ENCODE results near the gene PCDH9. TPM values are rescaled to one million over a fixed set of nuclear protein-coding genes. Genes with fewer than 3 reads are reported as not detected.
A peak's percentile ranks its signal among the peaks of the same experiment; 100 is the strongest.

The PCDH9 gene
- total RNA-seq, 1 experiment from 2014 or later, result 5.8 TPM

DNA sequence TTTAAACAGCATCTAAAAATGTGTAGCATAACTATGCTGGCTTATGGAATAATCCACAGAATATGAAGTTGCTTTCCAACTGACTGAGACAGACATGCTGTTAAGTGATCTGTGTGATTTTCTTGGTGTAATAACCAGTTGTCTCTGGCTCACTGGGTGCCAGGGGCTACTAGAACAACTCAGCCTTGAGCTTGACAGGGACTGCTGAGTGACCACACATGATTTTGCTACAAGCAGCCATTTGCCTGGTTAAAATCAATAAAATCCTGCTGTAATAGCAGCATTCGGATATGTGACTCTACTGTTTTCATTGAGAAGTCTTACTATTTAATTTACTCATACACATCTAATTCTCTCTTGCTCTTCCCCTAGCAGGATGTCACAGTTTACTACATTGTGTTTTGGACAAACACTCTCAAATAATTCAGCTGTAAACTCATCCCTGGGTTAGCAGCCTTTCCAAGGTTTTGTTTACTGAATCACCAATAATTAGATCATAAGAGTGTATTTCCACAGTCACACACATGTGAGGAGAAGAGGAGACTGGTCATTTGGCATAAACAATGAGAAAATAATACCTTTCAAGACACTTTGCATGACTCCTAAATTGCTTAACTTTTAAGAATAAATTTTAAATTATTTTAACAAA, 426.2 kb downstream of the PCDH9 start:
- CTCF ChIA-PET, result no interaction called here

DNA sequence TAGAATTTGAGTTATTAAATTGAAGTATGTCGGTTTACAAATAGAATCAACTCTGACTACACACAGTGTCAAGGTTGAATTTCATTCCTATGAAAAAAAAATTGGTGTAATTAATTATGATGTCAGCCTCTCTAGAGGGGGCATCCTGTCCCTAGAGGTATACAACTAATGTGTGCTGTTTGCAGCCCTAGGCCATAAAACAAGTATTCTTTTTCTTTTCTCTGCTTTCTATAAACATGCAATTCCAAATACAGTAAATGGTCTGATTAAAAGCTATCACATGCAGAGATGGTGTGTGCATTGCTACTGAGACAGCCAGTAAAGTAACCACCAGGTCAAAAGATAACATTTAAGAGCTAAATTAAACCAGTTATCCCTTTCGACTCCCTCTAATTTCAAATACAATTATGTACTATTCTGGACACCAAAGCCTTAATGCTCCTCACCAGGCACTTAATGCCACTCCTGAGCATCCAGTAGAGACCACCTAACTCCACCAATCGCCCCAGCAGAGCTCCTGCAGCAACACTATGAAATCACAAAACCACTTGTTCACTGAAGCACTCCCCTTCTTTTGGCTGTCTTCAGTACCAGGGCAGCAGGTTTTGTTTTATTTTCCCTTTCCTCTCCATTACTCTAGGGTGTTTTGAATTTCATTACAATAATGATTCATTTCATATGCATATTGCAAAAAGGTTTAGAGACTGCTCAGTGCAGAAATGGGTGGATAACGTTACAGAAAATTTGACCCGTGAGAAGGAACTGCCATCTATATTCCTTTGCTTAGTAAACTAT, 426.9 kb downstream of the PCDH9 start:
- TF ChIP-seq EZH2 (IDR thresholded peaks at IDR 0.05; ENCODE audit: borderline replicate concordance, low read depth, low read length, poor library complexity, severe bottlenecking), result no peak
- TF ChIP-seq, protein P1, sequence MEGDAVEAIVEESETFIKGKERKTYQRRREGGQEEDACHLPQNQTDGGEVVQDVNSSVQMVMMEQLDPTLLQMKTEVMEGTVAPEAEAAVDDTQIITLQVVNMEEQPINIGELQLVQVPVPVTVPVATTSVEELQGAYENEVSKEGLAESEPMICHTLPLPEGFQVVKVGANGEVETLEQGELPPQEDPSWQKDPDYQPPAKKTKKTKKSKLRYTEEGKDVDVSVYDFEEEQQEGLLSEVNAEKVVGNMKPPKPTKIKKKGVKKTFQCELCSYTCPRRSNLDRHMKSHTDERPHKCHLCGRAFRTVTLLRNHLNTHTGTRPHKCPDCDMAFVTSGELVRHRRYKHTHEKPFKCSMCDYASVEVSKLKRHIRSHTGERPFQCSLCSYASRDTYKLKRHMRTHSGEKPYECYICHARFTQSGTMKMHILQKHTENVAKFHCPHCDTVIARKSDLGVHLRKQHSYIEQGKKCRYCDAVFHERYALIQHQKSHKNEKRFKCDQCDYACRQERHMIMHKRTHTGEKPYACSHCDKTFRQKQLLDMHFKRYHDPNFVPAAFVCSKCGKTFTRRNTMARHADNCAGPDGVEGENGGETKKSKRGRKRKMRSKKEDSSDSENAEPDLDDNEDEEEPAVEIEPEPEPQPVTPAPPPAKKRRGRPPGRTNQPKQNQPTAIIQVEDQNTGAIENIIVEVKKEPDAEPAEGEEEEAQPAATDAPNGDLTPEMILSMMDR (conservative IDR thresholded peaks at IDR 0.05; ENCODE audit: low read depth, low read length), result no peak
- no peaks in the 10 kb centered on the region for H3K36me3 ChIP-seq (ENCODE audit: insufficient read depth, low read length, poor library complexity, severe bottlenecking)
- ChIA-PET CTCF (no interaction called here), POLR2A (ENCODE audit: low non-redundant PET) (no interaction called here)
- no peak overlapping the region for H3K27ac ChIP-seq (ENCODE audit: low read depth, low read length, poor library complexity, severe bottlenecking)
- BruUV-seq (replicated peaks), result no TSS peak
- no peaks in the 10 kb centered on the region for H3K27me3 ChIP-seq (replicated peaks; ENCODE audit: insufficient read depth, low read depth, low read length, poor library complexity)
- intact Hi-C loops (cut with micrococcal nuclease; ENCODE audit: unreplicated experiment), result no loop called here
- no peaks in the 10 kb centered on the region for H3K4me1 ChIP-seq (ENCODE audit: insufficient read depth, low read length, poor library complexity, severe bottlenecking)
- no peaks in the 10 kb centered on the region for H3K9me3 ChIP-seq (ENCODE audit: low read depth, low read length, poor library complexity, severe bottlenecking)
- no peak overlapping the region for H3K4me3 ChIP-seq (ENCODE audit: low read depth, low read length, poor library complexity, severe bottlenecking)
- DNase-seq (ENCODE audit: low spot score), result peak; percentile 2

More for the DNA sequence above, 426.2 kb downstream of the PCDH9 start:
- intact Hi-C loops (cut with micrococcal nuclease; ENCODE audit: unreplicated experiment), result no loop called here
- no peak overlapping the region for H3K4me3 ChIP-seq (ENCODE audit: low read depth, low read length, poor library complexity, severe bottlenecking)
- no peaks in the 10 kb centered on the region for H3K27me3 ChIP-seq (replicated peaks; ENCODE audit: insufficient read depth, low read depth, low read length, poor library complexity)
- no peak overlapping the region for H3K27ac ChIP-seq (ENCODE audit: low read depth, low read length, poor library complexity, severe bottlenecking)
- H3K9me3 ChIP-seq (ENCODE audit: low read depth, low read length, poor library complexity, severe bottlenecking), result no peaks in the 10 kb centered on the region
- POLR2A ChIA-PET (ENCODE audit: low non-redundant PET), result no interaction called here
- H3K4me1 ChIP-seq (ENCODE audit: insufficient read depth, low read length, poor library complexity, severe bottlenecking), result no peaks in the 10 kb centered on the region
- DNase-seq (ENCODE audit: low spot score), result no peak
- H3K36me3 ChIP-seq (ENCODE audit: insufficient read depth, low read length, poor library complexity, severe bottlenecking), result no peaks in the 10 kb centered on the region
- TF ChIP-seq, protein P1 (conservative IDR thresholded peaks at IDR 0.05; ENCODE audit: low read depth, low read length), result no peak
- BruUV-seq (replicated peaks), result no TSS peak

DNA sequence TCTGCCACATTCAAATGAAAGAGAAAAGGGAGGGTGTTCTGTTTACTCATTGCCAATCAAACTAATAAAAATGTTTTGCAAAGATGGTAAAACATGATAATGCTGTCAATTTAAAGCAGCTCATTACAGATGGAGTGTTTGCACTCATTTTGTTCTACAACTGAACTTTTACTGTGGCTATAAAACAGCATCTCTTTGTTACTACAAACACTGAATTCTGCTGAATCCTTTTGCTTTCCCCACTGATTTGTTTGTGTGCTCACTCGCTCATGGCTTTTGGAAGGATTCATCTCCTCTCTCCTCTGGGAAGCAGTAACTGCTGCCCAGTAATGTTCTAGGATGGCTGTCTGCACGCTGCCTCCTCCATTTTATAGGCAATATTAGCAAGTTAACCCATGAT, 434.5 kb downstream of the PCDH9 start:
- TF ChIP-seq, protein P1 (conservative IDR thresholded peaks at IDR 0.05; ENCODE audit: low read depth, low read length), result no peak
- no peak for TF ChIP-seq EZH2 (IDR thresholded peaks at IDR 0.05; ENCODE audit: borderline replicate concordance, low read depth, low read length, poor library complexity, severe bottlenecking)
- intact Hi-C loops (cut with micrococcal nuclease; ENCODE audit: unreplicated experiment), result no loop called here
- no TSS peak for BruUV-seq (replicated peaks)
- no peaks in the 10 kb centered on the region for H3K36me3 ChIP-seq (ENCODE audit: insufficient read depth, low read length, poor library complexity, severe bottlenecking)
- DNase-seq (ENCODE audit: low spot score), result no peak
- no peaks in the 10 kb centered on the region for H3K9me3 ChIP-seq (ENCODE audit: low read depth, low read length, poor library complexity, severe bottlenecking)
- CTCF ChIA-PET, result no interaction called here
- POLR2A ChIA-PET (ENCODE audit: low non-redundant PET), result no interaction called here
- H3K27me3 ChIP-seq (replicated peaks; ENCODE audit: insufficient read depth, low read depth, low read length, poor library complexity), result no peaks in the 10 kb centered on the region
- H3K4me3 ChIP-seq (ENCODE audit: low read depth, low read length, poor library complexity, severe bottlenecking), result no peak overlapping the region
- no peak overlapping the region for H3K27ac ChIP-seq (ENCODE audit: low read depth, low read length, poor library complexity, severe bottlenecking)
- H3K4me1 ChIP-seq (ENCODE audit: insufficient read depth, low read length, poor library complexity, severe bottlenecking), result no peaks in the 10 kb centered on the region

Data from A673 (cell line).